Bronchial epithelial cell (primary cell): ENCODE results near the gene HNF4A. TPM values are rescaled to one million over a fixed set of nuclear protein-coding genes. Genes with fewer than 3 reads are reported as not detected.

ENCODE experiments used
- DNase-seq: peaks from one replicate; pipeline ENCODE4 v3.0.0-alpha.2; 2010; ENCODE audit warnings: low read depth
- FAIRE-seq: peaks from 2 replicates; lab custom pipeline; 2011; peaks lifted over from hg19 to GRCh38; lab: Jason Lieb, UNC
- H3K27me3 ChIP-seq: 2 replicates; pipeline ENCODE4 v1.5.1; 2011; ENCODE audit warnings: low read length; ENCODE audit not compliant: control insufficient read depth, insufficient read depth
- H3K36me3 ChIP-seq: 2 replicates; pipeline ENCODE4 v1.5.1; 2011; ENCODE audit warnings: low read length; ENCODE audit not compliant: control insufficient read depth, insufficient read depth
- H3K4me3 ChIP-seq: 2 replicates; pipeline ENCODE4 v1.5.1; 2011; ENCODE audit warnings: mild to moderate bottlenecking, low read depth, low read length, control low read depth
- total RNA-seq: library from RNA; depleted of rRNA; stranded (reverse); fragments of >200 nt; gene quantifications from 2 replicates; pipeline ENCODE4 v1.2.1, GENCODE V29; 2014
- TF ChIP-seq, protein P1 (sequence below): IDR thresholded peaks from 2 replicates; pipeline ENCODE4 v1.5.1; 2011; ENCODE audit warnings: mild to moderate bottlenecking, moderate library complexity, low read length, control low read depth, inconsistent platforms; ENCODE audit not compliant: insufficient read depth, severe bottlenecking

Gene HNF4A
- total RNA-seq, 1 donor from 2014 or later = not detected

DNA sequence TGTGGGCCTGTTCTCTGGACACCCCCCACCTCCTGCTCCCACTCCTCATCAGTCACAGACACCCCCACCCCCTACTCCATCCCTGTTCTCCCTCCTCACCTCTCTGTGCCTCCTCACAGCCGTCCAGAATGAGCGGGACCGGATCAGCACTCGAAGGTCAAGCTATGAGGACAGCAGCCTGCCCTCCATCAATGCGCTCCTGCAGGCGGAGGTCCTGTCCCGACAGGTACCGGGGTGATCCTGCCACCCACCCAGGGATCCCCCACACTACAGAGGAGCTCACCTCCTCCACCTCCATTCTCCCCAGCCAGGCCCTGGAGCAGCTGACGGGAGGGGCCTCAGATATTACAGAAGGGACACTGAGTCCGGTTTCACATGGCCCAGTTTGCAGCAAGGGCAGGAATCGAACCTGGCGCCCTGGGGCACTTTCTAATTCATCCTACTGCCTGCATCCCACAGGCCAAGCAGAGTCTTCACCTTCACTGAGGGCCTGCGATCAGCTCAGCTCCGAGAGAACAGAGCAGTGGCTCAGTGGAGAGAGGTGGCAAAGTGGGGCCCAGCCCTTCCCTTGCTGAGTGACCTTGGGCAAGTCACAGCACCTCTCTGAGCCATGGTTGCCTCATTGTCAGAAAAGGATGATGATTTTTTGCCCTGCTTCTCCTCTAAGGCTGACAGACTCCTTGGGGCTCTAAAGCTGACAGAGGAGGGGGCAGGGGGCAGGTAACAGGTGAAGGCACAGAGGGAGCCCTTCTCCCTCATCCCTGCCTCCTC lies 58.3 kb downstream of the HNF4A start:
- Histone ChIP-seq H3K4me3 (no peak overlapping the region), H3K36me3 (no peaks in the 10 kb centered on the region), H3K27me3 (peaks cover 3% of the 10 kb centered on the region)
- FAIRE-seq (no peak), DNase-seq (no peak)
- TF ChIP-seq, protein P1, sequence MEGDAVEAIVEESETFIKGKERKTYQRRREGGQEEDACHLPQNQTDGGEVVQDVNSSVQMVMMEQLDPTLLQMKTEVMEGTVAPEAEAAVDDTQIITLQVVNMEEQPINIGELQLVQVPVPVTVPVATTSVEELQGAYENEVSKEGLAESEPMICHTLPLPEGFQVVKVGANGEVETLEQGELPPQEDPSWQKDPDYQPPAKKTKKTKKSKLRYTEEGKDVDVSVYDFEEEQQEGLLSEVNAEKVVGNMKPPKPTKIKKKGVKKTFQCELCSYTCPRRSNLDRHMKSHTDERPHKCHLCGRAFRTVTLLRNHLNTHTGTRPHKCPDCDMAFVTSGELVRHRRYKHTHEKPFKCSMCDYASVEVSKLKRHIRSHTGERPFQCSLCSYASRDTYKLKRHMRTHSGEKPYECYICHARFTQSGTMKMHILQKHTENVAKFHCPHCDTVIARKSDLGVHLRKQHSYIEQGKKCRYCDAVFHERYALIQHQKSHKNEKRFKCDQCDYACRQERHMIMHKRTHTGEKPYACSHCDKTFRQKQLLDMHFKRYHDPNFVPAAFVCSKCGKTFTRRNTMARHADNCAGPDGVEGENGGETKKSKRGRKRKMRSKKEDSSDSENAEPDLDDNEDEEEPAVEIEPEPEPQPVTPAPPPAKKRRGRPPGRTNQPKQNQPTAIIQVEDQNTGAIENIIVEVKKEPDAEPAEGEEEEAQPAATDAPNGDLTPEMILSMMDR = no peak

DNA sequence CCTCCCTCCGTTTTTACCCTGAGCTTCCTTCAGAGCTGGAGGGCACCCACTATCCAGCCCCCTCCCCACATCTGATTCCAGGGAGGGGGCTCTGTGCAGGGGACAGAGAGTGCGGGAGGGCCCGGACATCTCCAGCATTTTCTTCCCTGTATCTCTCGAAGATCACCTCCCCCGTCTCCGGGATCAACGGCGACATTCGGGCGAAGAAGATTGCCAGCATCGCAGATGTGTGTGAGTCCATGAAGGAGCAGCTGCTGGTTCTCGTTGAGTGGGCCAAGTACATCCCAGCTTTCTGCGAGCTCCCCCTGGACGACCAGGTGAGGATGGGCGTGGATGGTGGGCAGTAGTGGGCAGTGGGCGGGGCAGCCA lies 58.8 kb downstream of the HNF4A start:
- DNase-seq (no peak), FAIRE-seq (no peak)
- Histone ChIP-seq H3K4me3 (no peak overlapping the region), H3K27me3 (peaks cover 3% of the 10 kb centered on the region), H3K36me3 (no peaks in the 10 kb centered on the region)
- TF ChIP-seq, protein P1 = no peak

- DNase-seq = no peak
- Histone ChIP-seq H3K4me3 (no peak overlapping the region), H3K27me3 (peaks cover 3% of the 10 kb centered on the region), H3K36me3 (no peaks in the 10 kb centered on the region)
- no peak for FAIRE-seq
- TF ChIP-seq, protein P1 = no peak
These were observed 59.3 kb downstream of the HNF4A start for GRCh38 chr20:44414808-44415207.

GRCh38 chr20:44415833-44416715 lies 60.6 kb downstream of the HNF4A start:
- TF ChIP-seq, protein P1 = no peak
- no peak overlapping the region for H3K4me3 ChIP-seq
- no peaks in the 10 kb centered on the region for H3K36me3 ChIP-seq
- FAIRE-seq = no peak
- no peak for DNase-seq
- H3K27me3 ChIP-seq = peaks cover 3% of the 10 kb centered on the region

- DNase-seq (no peak), FAIRE-seq (no peak)
- Histone ChIP-seq H3K27me3 (peaks cover 1% of the 10 kb centered on the region), H3K36me3 (no peaks in the 10 kb centered on the region), H3K4me3 (no peak overlapping the region)
- TF ChIP-seq, protein P1 = no peak
These were observed 62.8 kb downstream of the HNF4A start for GRCh38 chr20:44418069-44418905.
